T-helper 17 cell (primary cell): ENCODE data around the gene TMEM204. TPM values are rescaled to one million over a fixed set of nuclear protein-coding genes. Genes with fewer than 3 reads are reported as not detected.
"Not testable (repeated sequence)": the region's sequence is repeated elsewhere in the genome, so short reads cannot be mapped to it uniquely, and the experiment has no call there.

Source experiments
- ATAC-seq: fragments of 150-1000 bp; cut with Tn5 transposase; 2 replicates; pipeline ENCODE4 v1.10.0; 2021; ENCODE audit warnings: mild to moderate bottlenecking, moderate library complexity
- DNase-seq, 3 donors: peaks; one replicate each; pipeline versions ENCODE4 v3.0.0 to v3.0.0-alpha.2; 2020 to 2021
- H3K9me3 ChIP-seq: one replicate; pipeline ENCODE4 v1.7.0; 2013; ENCODE audit warnings: low read length, mild to moderate bottlenecking; ENCODE audit not compliant: control insufficient read depth, poor library complexity, severe bottlenecking
- H3K27ac Mint-ChIP-seq: one replicate; pipeline ENCODE4 v1.8.0; 2022; ENCODE audit warnings: mild to moderate bottlenecking, moderate library complexity, mixed read lengths
- H3K27me3 Mint-ChIP-seq: one replicate; pipeline ENCODE4 v1.8.0; 2022; ENCODE audit warnings: mixed read lengths
- H3K36me3 Mint-ChIP-seq: one replicate; pipeline ENCODE4 v1.8.0; 2022; ENCODE audit warnings: low read depth, mixed read lengths
- H3K4me1 Mint-ChIP-seq: one replicate; pipeline ENCODE4 v1.8.0; 2022; ENCODE audit warnings: mild to moderate bottlenecking, mixed read lengths
- H3K4me3 Mint-ChIP-seq: one replicate; pipeline ENCODE4 v1.8.0; 2022; ENCODE audit warnings: mild to moderate bottlenecking, moderate library complexity, mixed read lengths
- total RNA-seq, 4 donors: library from RNA in 2 of 4; stranded (reverse) in 2 of 4; gene quantifications; one replicate each; pipeline ENCODE4 v1.2.3 and lab custom pipeline; 2022 to 2026

The TMEM204 gene
- total RNA-seq, 2 donors from 2014 or later: 22.2 to 23.4 TPM

- H3K4me3 Mint-ChIP-seq, ATAC-seq, H3K27me3 Mint-ChIP-seq, H3K36me3 Mint-ChIP-seq, DNase-seq, H3K4me1 Mint-ChIP-seq, H3K27ac Mint-ChIP-seq, H3K9me3 ChIP-seq: not testable (repeated sequence)
Observed at GRCh38 chr16:1595511-1595910, 62.0 kb downstream of the TMEM204 start.

- Mint-ChIP-seq H3K36me3 (no peaks in the 10 kb centered on the region), H3K27me3 (no peaks in the 10 kb centered on the region), H3K27ac (no peak overlapping the region), H3K4me3 (no peak overlapping the region), H3K4me1 (no peaks in the 10 kb centered on the region)
- ATAC-seq: no peak
- DNase-seq: no peak
- no peaks in the 10 kb centered on the region for H3K9me3 ChIP-seq
Observed at GRCh38 chr16:1596516-1596915, 63.0 kb downstream of the TMEM204 start.

GRCh38 chr16:1597154-1597553 is 63.7 kb downstream of the TMEM204 start:
- Mint-ChIP-seq H3K4me3 (no peak overlapping the region), H3K4me1 (no peaks in the 10 kb centered on the region), H3K27me3 (no peaks in the 10 kb centered on the region), H3K36me3 (no peaks in the 10 kb centered on the region), H3K27ac (no peak overlapping the region)
- DNase-seq (no peak), ATAC-seq (no peak)
- no peaks in the 10 kb centered on the region for H3K9me3 ChIP-seq

GRCh38 chr16:1601031-1601430 is 67.6 kb downstream of the TMEM204 start:
- Mint-ChIP-seq H3K27me3 (no peaks in the 10 kb centered on the region), H3K4me1 (no peaks in the 10 kb centered on the region), H3K36me3 (no peaks in the 10 kb centered on the region), H3K4me3 (no peak overlapping the region), H3K27ac (no peak overlapping the region)
- DNase-seq (no peak), ATAC-seq (no peak)
- H3K9me3 ChIP-seq: no peaks in the 10 kb centered on the region

GRCh38 chr16:1601489-1601888 is 68.0 kb downstream of the TMEM204 start:
- no peaks in the 10 kb centered on the region for H3K27me3 Mint-ChIP-seq
- no peak for ATAC-seq
- no peaks in the 10 kb centered on the region for H3K9me3 ChIP-seq
- no peaks in the 10 kb centered on the region for H3K36me3 Mint-ChIP-seq
- no peak overlapping the region for H3K27ac Mint-ChIP-seq
- no peaks in the 10 kb centered on the region for H3K4me1 Mint-ChIP-seq
- no peak for DNase-seq
- H3K4me3 Mint-ChIP-seq: no peak overlapping the region

GRCh38 chr16:1602285-1602684 is 68.8 kb downstream of the TMEM204 start:
- Mint-ChIP-seq H3K36me3 (no peaks in the 10 kb centered on the region), H3K4me3 (no peak overlapping the region), H3K4me1 (no peaks in the 10 kb centered on the region), H3K27ac (no peak overlapping the region), H3K27me3 (no peaks in the 10 kb centered on the region)
- H3K9me3 ChIP-seq: no peaks in the 10 kb centered on the region
- DNase-seq (no peak), ATAC-seq (no peak)

Other genes starting within 250 kb of the TMEM204 start
- 100 to 1,000 TPM; 233 to 249 TPM for gene UBE2I, start 224.0 kb upstream of the TMEM204 start, total RNA-seq
- 10 to 100 TPM; 11.8 to 20.0 TPM for gene BAIAP3, start 200.0 kb upstream of the TMEM204 start, total RNA-seq
- gene TSR3, start 181.8 kb upstream of the TMEM204 start, total RNA-seq: 10 to 100 TPM; 24.4 to 27.7 TPM
- gene GNPTG, start 181.7 kb upstream of the TMEM204 start, total RNA-seq: 10 to 100 TPM; 39.2 to 48.0 TPM
- gene UNKL, start 119.0 kb upstream of the TMEM204 start, total RNA-seq: 10 to 100 TPM; 63.0 to 64.8 TPM
- gene UQCC4, start 112.9 kb upstream of the TMEM204 start, total RNA-seq: 1 to 10 TPM; 7.0 to 8.8 TPM
- not detected for gene PERCC1, start 102.6 kb upstream of the TMEM204 start, total RNA-seq
- gene CCDC154, start 89.1 kb upstream of the TMEM204 start, total RNA-seq: 1 to 10 TPM; 1.3 to 3.6 TPM
- 100 to 1,000 TPM in 1 of 2 donors, 10 to 100 TPM in 1; 93.9 to 113 TPM for gene CLCN7, start 58.6 kb upstream of the TMEM204 start, total RNA-seq
- not detected for gene PTX4, start 44.7 kb upstream of the TMEM204 start, total RNA-seq
- gene TELO2, start 40.3 kb upstream of the TMEM204 start, total RNA-seq: 10 to 100 TPM; 36.4 to 39.7 TPM
- gene IFT140, start 78.4 kb downstream of the TMEM204 start, total RNA-seq: 1 to 10 TPM; 5.5 to 7.9 TPM
- 10 to 100 TPM; 22.8 to 28.6 TPM for gene CRAMP1, start 78.7 kb downstream of the TMEM204 start, total RNA-seq
- 10 to 100 TPM; 11.6 to 14.4 TPM for gene JPT2, start 144.6 kb downstream of the TMEM204 start, total RNA-seq
- gene MAPK8IP3, start 172.5 kb downstream of the TMEM204 start, total RNA-seq: 100 to 1,000 TPM; 221 to 247 TPM
- gene NME3, start 237.9 kb downstream of the TMEM204 start, total RNA-seq: 10 to 100 TPM; 54.0 to 61.9 TPM
- gene EME2, start 239.1 kb downstream of the TMEM204 start, total RNA-seq: 10 to 100 TPM; 30.6 to 30.8 TPM
- gene MRPS34, start 239.5 kb downstream of the TMEM204 start, total RNA-seq: 10 to 100 TPM; 45.1 to 57.5 TPM
- 100 to 1,000 TPM in 1 of 2 donors, 10 to 100 TPM in 1; 92.2 to 101 TPM for gene SPSB3, start 248.9 kb downstream of the TMEM204 start, total RNA-seq
- gene NUBP2, start 249.3 kb downstream of the TMEM204 start, total RNA-seq: 10 to 100 TPM; 41.7 to 44.9 TPM